KOPT-K1 (cell line): ENCODE data around the gene EEF1A2.
"Not testable (repeated sequence)": the region's sequence is repeated elsewhere in the genome, so short reads cannot be mapped to it uniquely, and the experiment has no call there.

Experiments used
- H3K27ac ChIP-seq: fragments of 200-600 bp; sonication (generic); 2 replicates; pipeline ENCODE4 v1.5.1; 2016; ENCODE audit warnings: antibody characterized with exemption, mild to moderate bottlenecking, low read depth, low read length; ENCODE audit not compliant: poor library complexity, severe bottlenecking
- H3K36me3 ChIP-seq: fragments of 200-600 bp; sonication (generic); 2 replicates; pipeline ENCODE4 v1.5.1; 2017; ENCODE audit warnings: antibody characterized with exemption, mild to moderate bottlenecking, low read length, moderate library complexity; ENCODE audit not compliant: insufficient read depth
- H3K9me3 ChIP-seq: fragments of 200-600 bp; sonication (generic); 2 replicates; pipeline ENCODE4 v1.5.1; 2017; ENCODE audit warnings: antibody characterized with exemption, low read length, mild to moderate bottlenecking; ENCODE audit not compliant: insufficient read depth, poor library complexity, severe bottlenecking

EEF1A2 gene

GRCh38 chr20:63518946-63519667, 20.2 kb upstream of the EEF1A2 start:
- Histone ChIP-seq H3K9me3 (peaks cover 5% of the 10 kb centered on the region), H3K36me3 (no peaks in the 10 kb centered on the region; the same call in 1 of the 2 replicates), H3K27ac (no peak overlapping the region)

DNA sequence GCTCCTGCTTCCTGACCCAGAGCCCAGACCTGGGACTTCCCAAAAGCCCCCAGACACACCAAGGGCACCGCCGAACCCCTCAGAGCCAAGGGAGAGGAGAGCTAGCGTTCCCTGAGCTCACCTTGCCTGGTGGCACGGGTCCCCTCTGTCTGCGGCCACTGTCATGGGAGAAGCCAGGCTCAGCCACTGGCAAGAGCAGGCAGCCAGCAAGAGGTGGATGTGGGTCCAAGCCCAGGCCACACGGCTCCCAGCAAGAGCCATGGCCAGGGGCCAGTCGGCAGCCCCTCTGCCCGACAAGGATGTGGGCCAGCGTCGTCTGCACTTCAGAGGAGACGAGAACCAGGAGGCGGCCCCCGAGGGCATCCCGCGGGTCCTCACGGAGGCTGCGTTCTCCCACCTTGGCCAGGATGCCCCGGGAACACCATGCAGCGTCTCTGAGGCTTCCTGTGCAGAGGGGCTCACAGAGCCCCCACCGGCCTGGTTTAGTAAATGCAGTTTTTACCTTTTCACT, 19.5 kb upstream of the EEF1A2 start:
- Histone ChIP-seq H3K27ac (no peak overlapping the region), H3K36me3 (no peaks in the 10 kb centered on the region; the same call in 1 of the 2 replicates), H3K9me3 (peaks cover 7% of the 10 kb centered on the region)

DNA sequence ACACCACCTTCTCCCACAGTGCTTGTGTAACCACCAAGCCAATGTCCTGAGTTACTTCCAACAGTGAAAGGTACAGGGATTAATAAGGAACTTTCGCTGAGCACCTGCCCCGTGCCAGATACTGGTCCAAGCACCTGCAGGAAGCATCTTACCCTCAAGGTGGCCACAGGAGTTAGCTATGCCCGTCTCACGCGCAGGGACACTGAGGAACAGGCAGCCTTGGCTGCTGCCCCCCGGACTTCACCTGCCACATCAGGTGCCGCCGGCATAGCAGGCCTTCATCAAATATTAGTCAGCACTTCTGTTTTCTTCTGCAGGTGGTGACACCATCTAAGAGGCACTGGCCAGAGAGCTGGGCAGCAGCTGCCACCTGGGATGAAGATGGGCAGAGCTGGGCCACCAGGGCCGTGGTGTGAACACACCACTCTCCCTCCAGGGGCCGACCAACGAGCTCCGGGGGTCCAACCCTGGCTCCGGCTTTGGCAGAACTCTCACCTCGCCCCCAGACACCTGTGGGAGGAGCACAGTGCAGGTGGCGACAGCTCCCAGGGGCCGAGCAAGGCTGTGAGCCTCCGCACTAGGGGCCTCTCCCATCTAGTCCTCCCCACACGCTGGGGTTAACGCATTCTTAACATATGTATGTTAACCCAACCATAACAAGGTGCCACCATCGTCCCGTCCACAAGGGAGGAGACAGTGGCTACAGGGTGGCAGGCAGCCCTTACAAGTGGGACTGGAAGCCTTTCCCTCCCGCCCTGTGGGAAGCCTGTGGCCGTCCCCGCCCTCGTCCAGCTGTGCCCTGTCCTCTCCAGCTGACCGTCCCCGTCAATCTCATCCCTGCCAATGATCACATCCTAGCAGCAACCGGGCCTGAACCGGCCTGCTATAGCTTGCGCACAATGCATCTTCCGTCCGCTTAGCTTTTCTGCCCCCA, 18.8 kb upstream of the EEF1A2 start:
- peaks cover 11% of the 10 kb centered on the region for H3K9me3 ChIP-seq
- no peak overlapping the region for H3K27ac ChIP-seq
- no peaks in the 10 kb centered on the region for H3K36me3 ChIP-seq

- not testable (repeated sequence) for H3K36me3 ChIP-seq, H3K27ac ChIP-seq
- H3K9me3 ChIP-seq, result peaks cover 11% of the 10 kb centered on the region
These were observed 15.6 kb upstream of the EEF1A2 start for GRCh38 chr20:63514520-63514919.

DNA sequence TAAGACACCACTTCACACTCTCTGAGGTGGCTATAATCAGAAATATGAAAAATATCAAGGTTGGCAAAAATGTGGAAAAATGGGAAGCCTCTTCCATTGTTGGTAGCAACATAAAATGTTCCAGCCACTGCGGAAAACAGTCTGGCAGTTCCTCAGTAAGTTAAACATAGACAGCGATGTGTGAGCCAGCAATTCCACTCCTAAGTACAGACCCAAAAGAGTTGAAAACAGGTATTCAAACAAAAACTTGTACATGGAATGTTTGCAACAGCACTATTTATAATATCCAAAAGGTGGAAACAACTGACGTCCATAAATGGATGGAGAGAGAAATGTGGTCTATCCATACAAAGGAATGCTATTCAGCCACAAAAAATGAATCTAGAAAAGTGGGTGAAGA, 14.3 kb upstream of the EEF1A2 start:
- no peaks in the 10 kb centered on the region for H3K36me3 ChIP-seq
- H3K9me3 ChIP-seq, result peaks cover 11% of the 10 kb centered on the region
- no peak overlapping the region for H3K27ac ChIP-seq

GRCh38 chr20:63509088-63509564, 10.2 kb upstream of the EEF1A2 start:
- Histone ChIP-seq H3K9me3 (peaks cover 20% of the 10 kb centered on the region), H3K27ac (no peak overlapping the region), H3K36me3 (no peaks in the 10 kb centered on the region)

- Histone ChIP-seq H3K36me3 (no peaks in the 10 kb centered on the region), H3K27ac (no peak overlapping the region), H3K9me3 (peaks cover 19% of the 10 kb centered on the region)
These were observed 9.3 kb upstream of the EEF1A2 start for GRCh38 chr20:63508072-63508768.

DNA sequence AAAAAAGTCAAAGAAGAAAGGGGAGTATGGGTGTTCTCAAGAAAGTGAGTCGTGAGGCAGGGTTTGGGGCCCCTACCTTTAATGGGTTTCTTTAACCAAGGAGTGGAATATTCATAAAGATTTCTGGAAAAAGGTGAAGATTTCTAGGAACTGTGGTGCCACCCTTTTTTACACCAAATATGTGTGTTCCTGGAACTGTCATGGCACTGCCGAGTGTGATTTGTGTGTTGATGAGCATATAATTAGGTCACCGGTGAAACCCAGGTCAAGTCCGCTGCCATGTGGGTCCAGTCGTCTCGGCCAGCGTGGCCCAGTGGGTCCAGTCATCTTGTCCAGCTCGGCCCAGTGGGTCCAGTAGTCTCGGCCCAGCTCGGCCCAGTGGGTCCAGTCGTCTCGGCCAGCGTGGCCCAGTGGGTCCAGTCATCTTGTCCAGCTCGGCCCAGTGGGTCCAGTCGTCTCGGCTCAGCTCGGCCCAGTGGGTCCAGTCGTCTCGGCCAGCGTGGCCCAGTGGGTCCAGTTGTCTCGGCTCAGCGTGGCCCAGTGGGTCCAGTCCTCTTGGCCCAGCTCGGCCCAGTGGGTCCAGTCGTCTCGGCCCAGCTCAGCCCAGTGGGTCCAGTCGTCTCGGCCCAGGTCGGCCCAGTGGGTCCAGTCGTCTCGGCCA, 8.3 kb upstream of the EEF1A2 start:
- H3K9me3 ChIP-seq, result peaks cover 17% of the 10 kb centered on the region
- no peaks in the 10 kb centered on the region for H3K36me3 ChIP-seq
- H3K27ac ChIP-seq, result no peak overlapping the region

- peaks cover 17% of the 10 kb centered on the region for H3K9me3 ChIP-seq
- no peaks in the 10 kb centered on the region for H3K36me3 ChIP-seq
- H3K27ac ChIP-seq, result no peak overlapping the region
These were observed 6.8 kb upstream of the EEF1A2 start for GRCh38 chr20:63505723-63506122.

DNA sequence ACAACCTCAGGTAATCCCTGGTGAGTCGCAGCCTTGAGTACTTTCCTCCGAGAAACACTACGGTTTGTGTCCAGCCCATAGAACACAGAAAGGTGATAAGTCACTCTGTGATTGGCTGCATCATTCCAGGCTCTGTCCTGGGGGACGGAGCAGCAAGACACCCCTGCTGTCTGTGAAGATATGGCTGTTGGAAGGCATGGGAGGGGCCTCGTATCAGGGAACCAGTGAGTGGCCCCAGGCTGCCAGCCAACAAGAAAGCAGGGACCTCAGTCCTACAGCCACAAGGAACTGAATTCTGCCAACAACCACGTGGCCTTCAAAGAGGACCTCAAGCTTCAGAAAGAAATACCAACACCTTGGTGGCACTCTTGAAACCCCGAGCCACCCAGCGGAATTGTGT, 6.4 kb upstream of the EEF1A2 start:
- Histone ChIP-seq H3K9me3 (peaks cover 17% of the 10 kb centered on the region), H3K27ac (no peak overlapping the region), H3K36me3 (no peaks in the 10 kb centered on the region)

DNA sequence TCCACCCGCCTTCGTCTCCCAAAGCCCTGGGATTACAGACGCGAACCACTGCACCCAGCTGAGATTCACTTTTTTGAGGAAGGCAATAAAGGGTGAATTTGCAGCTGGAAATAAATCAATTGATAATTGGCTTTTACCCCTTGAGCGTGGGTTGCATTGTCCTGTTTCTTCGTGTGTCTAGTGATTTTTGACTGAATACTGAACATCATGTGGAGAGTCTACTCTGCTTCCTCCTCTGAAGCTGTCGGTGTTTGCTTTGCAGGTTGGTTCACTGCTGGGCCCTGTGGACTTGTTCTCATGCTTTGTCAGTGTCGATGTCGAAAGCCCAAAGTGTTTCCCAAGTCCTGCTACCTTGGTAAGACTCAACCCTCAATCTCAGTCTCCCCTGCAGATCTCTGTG, 5.8 kb upstream of the EEF1A2 start:
- H3K36me3 ChIP-seq, result no peaks in the 10 kb centered on the region
- H3K9me3 ChIP-seq, result peaks cover 17% of the 10 kb centered on the region
- H3K27ac ChIP-seq, result no peak overlapping the region

DNA sequence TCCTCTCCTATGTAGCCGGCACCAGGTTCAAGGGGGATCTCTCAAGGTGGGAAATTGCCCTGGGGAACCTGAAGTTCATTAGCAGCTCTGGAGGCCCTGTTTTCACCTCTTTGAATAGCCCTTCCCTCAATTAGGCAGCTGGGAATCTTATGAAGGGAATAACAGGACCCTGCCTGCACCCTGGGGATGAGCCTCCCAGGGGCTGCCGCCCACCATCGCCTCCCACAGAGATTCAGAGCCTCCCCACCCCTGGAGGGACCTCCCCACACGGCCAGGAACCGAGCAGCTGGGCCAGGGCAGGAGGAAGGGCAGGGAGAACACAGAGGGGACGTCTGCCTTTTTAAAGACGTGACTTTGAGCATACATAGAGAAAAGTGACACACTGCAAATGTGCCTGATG, 4.6 kb upstream of the EEF1A2 start:
- H3K27ac ChIP-seq, result no peak overlapping the region
- H3K9me3 ChIP-seq, result peaks cover 17% of the 10 kb centered on the region
- H3K36me3 ChIP-seq, result no peaks in the 10 kb centered on the region

- no peak overlapping the region for H3K27ac ChIP-seq
- peaks cover 17% of the 10 kb centered on the region for H3K9me3 ChIP-seq
- no peaks in the 10 kb centered on the region for H3K36me3 ChIP-seq
These were observed 3.8 kb upstream of the EEF1A2 start for GRCh38 chr20:63502671-63503172.
